SW480 (cell line): ENCODE data around the gene BTN1A1.

Experiments used
- DNase-seq: peaks from one replicate; pipeline ENCODE4 v3.0.0-alpha.2; 2016; ENCODE audit warnings: low spot score

The BTN1A1 gene

GRCh38 chr6:26475823-26476729 is 24.0 kb upstream of the BTN1A1 start:
- peak; percentile 53 for DNase-seq

DNA sequence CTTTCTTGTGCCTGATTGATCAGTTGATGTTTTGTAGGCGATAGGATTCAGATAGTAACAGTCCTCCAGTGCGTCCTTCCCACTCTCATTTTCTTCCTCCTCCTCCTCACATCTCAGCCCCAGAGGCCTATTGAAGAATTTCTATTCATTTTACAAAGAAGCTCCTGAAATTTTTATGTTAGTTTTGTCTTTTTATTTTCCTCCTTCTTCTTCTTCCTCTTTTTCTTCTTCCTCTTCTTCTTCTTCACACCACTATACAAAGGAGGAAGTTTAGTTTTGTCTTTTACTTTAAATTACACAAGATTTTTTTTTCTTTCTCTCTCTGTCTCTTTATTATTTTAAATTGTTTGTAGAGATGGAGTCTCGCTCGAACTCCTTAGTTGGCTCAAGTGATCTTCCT is 23.2 kb upstream of the BTN1A1 start:
- DNase-seq, result no peak

- no peak for DNase-seq
These were observed 22.7 kb upstream of the BTN1A1 start for GRCh38 chr6:26477426-26477825.

GRCh38 chr6:26478100-26478984 is 21.8 kb upstream of the BTN1A1 start:
- DNase-seq, result no peak

GRCh38 chr6:26478985-26479278 is 21.2 kb upstream of the BTN1A1 start:
- no peak for DNase-seq

GRCh38 chr6:26482338-26482737 is 17.8 kb upstream of the BTN1A1 start:
- no peak for DNase-seq

DNA sequence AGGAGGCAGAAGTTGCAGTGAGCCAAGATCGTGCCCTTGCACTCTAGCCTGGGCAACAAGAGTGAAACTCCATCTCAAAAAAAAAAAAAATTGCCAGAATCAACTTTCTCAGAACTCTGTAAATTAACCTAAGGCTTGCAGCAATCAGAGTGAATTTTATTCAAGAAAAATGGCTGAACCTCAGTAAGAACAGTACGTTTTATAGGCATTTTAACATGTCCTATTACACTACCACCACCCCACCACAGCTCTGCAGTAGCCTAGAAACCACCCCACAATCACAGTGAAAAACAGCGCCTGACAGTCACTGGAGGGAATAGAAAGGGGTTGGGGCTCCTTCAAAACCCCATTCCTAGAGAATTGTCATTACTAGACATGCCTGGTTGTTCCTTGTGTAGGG is 16.4 kb upstream of the BTN1A1 start:
- no peak for DNase-seq

DNA sequence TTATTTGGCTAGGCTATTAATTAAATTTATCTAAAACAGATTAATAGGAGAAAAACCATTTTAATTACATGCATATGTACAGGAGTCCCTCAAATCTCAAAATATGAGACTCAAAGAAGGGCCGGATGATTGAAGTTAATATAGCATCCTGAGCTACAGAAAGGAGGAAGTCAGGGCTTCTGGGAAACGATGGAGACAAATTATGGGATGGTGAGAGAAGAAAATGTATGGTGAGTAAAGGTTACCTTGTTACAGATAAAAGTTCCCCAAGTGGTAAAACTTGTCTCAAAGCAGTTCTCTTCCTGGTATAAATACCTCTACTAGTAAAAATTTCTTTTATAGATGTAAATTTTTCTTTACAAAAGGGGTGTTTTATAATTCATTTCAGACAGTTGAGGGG is 15.9 kb upstream of the BTN1A1 start:
- no peak for DNase-seq

DNA sequence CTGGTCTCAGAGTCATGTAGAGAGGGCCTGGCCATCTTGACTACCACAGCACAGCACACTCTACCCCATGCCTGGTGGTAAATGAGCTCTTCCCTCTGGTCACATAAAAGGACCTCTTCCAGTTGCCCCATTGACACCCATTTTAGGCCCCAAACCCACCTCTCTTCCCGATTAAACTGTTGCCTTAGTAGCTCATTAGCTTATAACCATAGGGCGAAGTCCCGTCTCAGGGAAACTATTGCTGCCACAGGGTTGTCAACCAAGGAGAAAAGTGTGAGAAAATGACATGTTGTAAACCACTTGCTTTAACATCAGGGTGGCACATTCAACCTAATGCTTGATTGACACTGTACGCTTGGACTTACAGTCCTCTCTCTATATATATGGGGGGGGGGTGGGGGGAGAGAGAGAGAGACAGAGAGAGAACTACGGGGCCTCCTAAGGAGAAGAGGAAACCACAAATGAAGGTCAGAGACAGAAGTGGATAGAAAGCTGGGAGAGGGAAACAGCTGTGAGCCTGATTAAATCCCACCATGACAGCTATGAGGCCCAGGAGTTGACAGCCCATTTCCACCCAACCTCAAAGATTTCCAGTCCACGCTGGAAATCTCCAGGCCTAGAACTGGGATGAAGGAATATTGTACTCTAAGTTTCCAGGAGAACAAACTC is 14.9 kb upstream of the BTN1A1 start:
- no peak for DNase-seq

DNA sequence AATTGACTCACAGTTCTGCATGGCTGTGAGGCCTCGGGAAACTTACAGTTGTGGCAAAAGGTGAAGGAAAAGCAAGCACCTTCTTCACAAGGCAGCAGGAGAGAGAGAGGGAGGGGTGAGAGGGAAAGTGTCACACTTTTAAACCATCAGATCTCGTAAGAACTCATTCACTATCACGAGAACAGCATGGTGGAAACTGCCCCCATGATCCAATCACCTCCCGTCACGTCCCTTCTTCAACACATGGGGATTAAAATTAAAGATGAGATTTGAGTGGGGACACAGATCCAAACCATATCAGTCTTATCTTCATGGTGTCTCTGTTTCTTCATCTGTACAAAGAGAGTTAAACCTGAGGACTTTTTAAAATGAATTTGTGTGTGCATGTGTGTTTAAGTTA is 13.7 kb upstream of the BTN1A1 start:
- no peak for DNase-seq

DNA sequence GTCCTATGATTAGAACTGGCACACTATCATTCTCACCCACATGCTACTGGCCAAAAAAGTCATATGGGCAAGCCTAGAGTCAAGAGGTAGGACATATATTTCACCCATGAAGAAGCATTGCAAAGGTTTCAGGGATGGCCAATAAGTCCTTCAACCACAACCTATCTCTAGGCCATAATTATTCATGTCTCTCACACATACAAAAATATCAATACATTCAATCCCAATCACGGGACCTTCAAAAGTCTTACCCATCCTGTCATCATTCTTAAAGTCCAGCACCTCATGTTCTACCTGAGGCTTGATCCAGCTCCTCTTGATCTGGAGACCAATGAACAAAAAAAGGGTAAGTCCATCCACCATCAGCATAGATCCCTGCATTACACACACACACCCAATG is 12.6 kb upstream of the BTN1A1 start:
- DNase-seq, result no peak

- no peak for DNase-seq
These were observed 9.8 kb upstream of the BTN1A1 start for GRCh38 chr6:26489996-26490964.

- DNase-seq, result no peak
These were observed 8.5 kb upstream of the BTN1A1 start for GRCh38 chr6:26491604-26492003.

DNA sequence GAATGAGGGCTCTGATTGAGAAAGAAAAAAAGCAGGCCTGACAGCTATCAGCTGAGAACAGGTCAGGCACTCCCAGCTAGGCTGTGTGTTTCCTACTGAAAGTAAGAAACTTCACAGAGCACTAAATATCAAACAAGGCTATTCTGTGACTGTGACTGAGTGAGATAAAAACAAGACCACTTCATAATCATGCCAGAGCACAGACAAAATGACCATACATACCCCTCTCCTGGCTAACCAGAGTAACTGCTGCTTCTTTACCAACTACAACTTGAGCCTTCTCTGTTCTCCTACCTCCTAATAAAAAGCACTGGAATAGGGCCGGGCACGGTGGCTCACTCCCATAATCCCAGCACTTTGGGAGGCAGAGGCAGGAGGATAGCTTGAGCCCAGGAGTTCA is 6.8 kb upstream of the BTN1A1 start:
- peak; percentile 47 for DNase-seq

DNA sequence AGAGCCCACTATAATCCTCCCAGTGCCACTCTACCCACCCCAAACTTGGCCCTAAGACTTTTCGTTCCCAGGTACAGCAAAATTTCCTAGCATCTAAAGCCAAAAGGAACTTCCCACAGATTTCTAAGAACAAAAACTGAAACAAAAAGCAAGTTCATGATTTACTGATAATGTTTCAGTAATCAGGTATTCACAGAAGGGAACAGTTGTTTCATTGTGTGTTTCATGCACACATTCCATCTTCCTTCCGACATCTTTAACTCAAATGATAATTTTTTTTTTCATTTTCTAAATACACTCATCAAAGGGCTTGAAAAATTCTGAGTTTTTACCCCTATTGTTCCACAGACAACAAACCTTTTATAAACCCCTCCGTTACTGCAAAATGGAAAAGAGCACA is 6.0 kb upstream of the BTN1A1 start:
- no peak for DNase-seq

- DNase-seq, result no peak
These were observed 4.8 kb upstream of the BTN1A1 start for GRCh38 chr6:26495281-26495680.

DNA sequence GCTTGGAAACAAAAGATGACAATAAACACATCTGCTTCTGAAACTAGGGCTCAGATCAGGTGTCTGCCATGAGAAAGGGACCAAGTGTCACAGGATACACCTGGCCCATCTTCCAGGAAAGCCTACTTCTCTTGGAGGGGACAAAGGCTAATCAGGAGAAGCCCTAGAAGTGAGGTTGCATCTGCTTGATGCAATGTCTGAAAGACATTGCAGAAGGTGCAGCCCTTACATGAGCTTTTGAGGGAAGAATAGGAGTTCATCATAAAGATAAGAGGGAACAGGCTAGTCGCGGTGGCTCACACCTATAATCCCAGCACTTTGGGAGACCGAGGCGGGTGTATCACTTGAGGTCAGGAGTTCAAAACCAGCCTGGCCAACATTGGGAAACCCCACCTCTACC is 2.5 kb upstream of the BTN1A1 start:
- DNase-seq, result no peak

GRCh38 chr6:26501482-26501986 is 1.4 kb downstream of the BTN1A1 start:
- DNase-seq, result no peak

GRCh38 chr6:26502165-26502564 is 2.1 kb downstream of the BTN1A1 start:
- DNase-seq, result no peak

GRCh38 chr6:26502626-26503025 is 2.5 kb downstream of the BTN1A1 start:
- DNase-seq, result no peak

- no peak for DNase-seq
These were observed 7.6 kb downstream of the BTN1A1 start for GRCh38 chr6:26507658-26508057.
